Suprapubic skin (tissue), 4 donors: ENCODE results near the gene TCP11. TPM values are rescaled to one million over a fixed set of nuclear protein-coding genes. Genes with fewer than 3 reads are reported as not detected.

Experiments used
- DNase-seq, 2 donors: peaks; one replicate each; pipeline ENCODE4 v3.0.0-alpha.2; 2019; ENCODE audit warnings: low spot score in 2 of 2
- H3K27ac ChIP-seq: fragments of 200-600 bp; sonication (generic); one replicate; pipeline ENCODE4 v1.5.1; 2019
- H3K27me3 ChIP-seq: fragments of 200-600 bp; sonication (generic); one replicate; pipeline ENCODE4 v1.5.1; 2019
- H3K36me3 ChIP-seq: fragments of 200-600 bp; sonication (generic); one replicate; pipeline ENCODE4 v1.5.1; 2019
- H3K4me1 ChIP-seq: fragments of 200-600 bp; sonication (generic); one replicate; pipeline ENCODE4 v1.5.1; 2019
- H3K4me3 ChIP-seq: fragments of 200-600 bp; sonication (generic); one replicate; pipeline ENCODE4 v1.5.1; 2019; ENCODE audit warnings: mild to moderate bottlenecking
- H3K9me3 ChIP-seq: fragments of 200-600 bp; sonication (generic); one replicate; pipeline ENCODE4 v1.5.1; 2019
- EP300 ChIP-seq: sonication (generic); formaldehyde crosslinking; IDR thresholded peaks from one replicate; pipeline ENCODE4 v1.6.1; 2017; ENCODE audit warnings: antibody characterized with exemption
- POLR2A ChIP-seq, 2 donors: fragments of 450-650 bp; IDR thresholded peaks; one replicate each; pipeline ENCODE4 v1.6.1; 2017; ENCODE audit warnings: antibody characterized with exemption in 2 of 2, mild to moderate bottlenecking in 2 of 2, moderate library complexity in 2 of 2
- POLR2AphosphoS5 ChIP-seq, 3 donors: sonication (generic); formaldehyde crosslinking; IDR thresholded peaks; one replicate each; pipeline ENCODE4 v1.6.1; 2017; ENCODE audit warnings: antibody characterized with exemption in 3 of 3
- WGBS: methylation state at CpG from one replicate; pipeline ENCODE4 v1.1.5; 2018; 5-methylcytosine and 5-hydroxymethylcytosine counted together
- total RNA-seq, 4 donors: library from RNA; depleted of rRNA; stranded (reverse); fragments of >200 nt; gene quantifications; one replicate each; pipeline ENCODE4 v1.1.0, GENCODE V29; 2016
- TF ChIP-seq, protein P1 (sequence below), 2 donors: fragments of 200-600 bp in 1 of 2; fragments of 450-650 bp in 1 of 2; sonication (generic) in 1 of 2; IDR thresholded peaks; one replicate each; pipeline ENCODE4 v1.5.1; 2016 to 2019; ENCODE audit warnings: antibody characterized with exemption in 2 of 2, mild to moderate bottlenecking in 1 of 2, moderate library complexity in 1 of 2

TCP11 gene
- total RNA-seq, 4 donors from 2014 or later, result 4.2 TPM; not detected in 3

DNA sequence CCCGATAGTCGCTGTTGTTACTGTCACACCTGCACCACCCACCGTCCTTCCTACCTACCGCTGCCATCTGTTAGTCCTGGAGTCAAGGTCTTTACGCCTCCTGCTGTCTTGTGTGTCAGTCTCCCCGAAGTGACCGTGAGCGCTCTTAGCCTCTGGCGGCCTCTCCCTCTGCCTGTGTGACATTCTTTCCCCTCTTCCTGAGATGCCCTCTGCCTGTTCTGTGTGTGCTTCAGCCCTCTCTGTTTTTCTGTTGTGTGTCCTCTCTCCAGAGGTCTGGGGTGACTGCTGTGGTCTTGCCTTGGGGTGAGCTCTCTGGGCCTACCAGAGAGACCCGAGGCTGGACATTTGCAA is 54.9 kb downstream of the TCP11 start:
- Histone ChIP-seq H3K4me1 (peaks cover 67% of the 10 kb centered on the region), H3K9me3 (no peaks in the 10 kb centered on the region), H3K27ac (no peak overlapping the region), H3K4me3 (no peak overlapping the region), H3K36me3 (peaks cover 88% of the 10 kb centered on the region), H3K27me3 (no peaks in the 10 kb centered on the region)
- no peak for DNase-seq
- 89% methylated on average over 10 of the region's 10 CpGs for WGBS
- TF ChIP-seq, protein P1, sequence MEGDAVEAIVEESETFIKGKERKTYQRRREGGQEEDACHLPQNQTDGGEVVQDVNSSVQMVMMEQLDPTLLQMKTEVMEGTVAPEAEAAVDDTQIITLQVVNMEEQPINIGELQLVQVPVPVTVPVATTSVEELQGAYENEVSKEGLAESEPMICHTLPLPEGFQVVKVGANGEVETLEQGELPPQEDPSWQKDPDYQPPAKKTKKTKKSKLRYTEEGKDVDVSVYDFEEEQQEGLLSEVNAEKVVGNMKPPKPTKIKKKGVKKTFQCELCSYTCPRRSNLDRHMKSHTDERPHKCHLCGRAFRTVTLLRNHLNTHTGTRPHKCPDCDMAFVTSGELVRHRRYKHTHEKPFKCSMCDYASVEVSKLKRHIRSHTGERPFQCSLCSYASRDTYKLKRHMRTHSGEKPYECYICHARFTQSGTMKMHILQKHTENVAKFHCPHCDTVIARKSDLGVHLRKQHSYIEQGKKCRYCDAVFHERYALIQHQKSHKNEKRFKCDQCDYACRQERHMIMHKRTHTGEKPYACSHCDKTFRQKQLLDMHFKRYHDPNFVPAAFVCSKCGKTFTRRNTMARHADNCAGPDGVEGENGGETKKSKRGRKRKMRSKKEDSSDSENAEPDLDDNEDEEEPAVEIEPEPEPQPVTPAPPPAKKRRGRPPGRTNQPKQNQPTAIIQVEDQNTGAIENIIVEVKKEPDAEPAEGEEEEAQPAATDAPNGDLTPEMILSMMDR (IDR thresholded peaks at IDR 0.05), result no peak
- TF ChIP-seq POLR2A (IDR thresholded peaks at IDR 0.05) (no peak), POLR2AphosphoS5 (IDR thresholded peaks at IDR 0.05) (no peak), EP300 (no peak)

DNA sequence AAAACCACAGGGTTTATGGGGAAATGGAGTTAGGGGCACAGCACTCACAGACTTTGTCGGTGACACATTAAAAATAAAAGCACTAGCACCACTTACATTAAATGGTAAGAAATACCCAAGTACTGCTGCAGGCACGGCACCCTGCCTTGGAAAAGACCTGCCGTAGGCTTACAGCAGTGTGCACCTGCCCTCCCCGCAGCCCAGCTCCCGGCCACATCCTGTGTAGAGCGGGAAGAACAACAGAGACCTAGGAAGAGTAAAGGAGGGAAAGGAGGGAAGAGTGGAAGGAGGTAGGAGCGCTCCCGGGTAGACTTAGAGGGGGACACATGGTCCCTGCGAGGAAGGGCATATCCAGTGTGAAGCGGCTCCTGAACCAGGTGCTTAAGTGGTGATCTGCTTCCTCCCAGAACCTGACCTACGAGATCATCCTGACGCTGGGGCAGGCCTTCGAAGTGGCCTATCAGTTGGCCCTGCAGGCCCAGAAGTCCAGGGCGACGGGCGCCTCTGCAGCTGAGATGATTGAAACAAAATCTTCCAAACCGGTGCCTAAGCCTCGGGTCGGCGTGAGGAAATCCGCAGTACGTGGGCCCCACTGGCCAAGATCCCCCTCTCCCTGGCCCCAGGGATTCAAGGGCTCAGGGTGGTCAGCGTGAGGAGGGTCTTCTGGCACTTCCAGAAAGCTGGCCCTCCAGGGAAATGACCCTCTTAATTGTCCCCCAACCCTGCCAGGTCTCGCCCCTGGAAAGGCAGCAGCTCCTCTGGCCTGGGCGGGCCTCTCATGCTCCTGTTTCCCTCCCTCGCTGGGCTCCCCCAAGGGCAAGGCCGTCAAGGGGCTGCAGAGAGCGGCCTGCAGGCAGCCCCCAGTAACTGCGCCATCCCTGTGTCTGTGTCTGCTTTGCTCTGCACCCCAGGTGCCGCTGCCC is 55.5 kb downstream of the TCP11 start:
- no peaks in the 10 kb centered on the region for H3K9me3 ChIP-seq
- peak in 1 of 2 donors; percentile 44 for DNase-seq
- H3K27ac ChIP-seq, result no peak overlapping the region
- no peak for TF ChIP-seq POLR2A (IDR thresholded peaks at IDR 0.05)
- TF ChIP-seq EP300, result no peak
- TF ChIP-seq POLR2AphosphoS5 (IDR thresholded peaks at IDR 0.05), result no peak
- TF ChIP-seq, protein P1 (IDR thresholded peaks at IDR 0.05), result no peak
- peaks cover 91% of the 10 kb centered on the region for H3K36me3 ChIP-seq
- no peak overlapping the region for H3K4me3 ChIP-seq
- peaks cover 69% of the 10 kb centered on the region for H3K4me1 ChIP-seq
- no peaks in the 10 kb centered on the region for H3K27me3 ChIP-seq
- WGBS, result 92% methylated on average over 28 of the region's 30 CpGs

- peak; percentile 49 to 58 for DNase-seq
- Histone ChIP-seq H3K4me3 (no peak overlapping the region), H3K27me3 (no peaks in the 10 kb centered on the region), H3K4me1 (peaks cover 69% of the 10 kb centered on the region), H3K36me3 (peaks cover 92% of the 10 kb centered on the region), H3K9me3 (no peaks in the 10 kb centered on the region), H3K27ac (peak overlapping the region; percentile 28)
- WGBS, result 54% methylated on average over 12 of the region's 12 CpGs
- TF ChIP-seq POLR2A (IDR thresholded peaks at IDR 0.05) (no peak), EP300 (no peak)
- TF ChIP-seq, protein P1 (IDR thresholded peaks at IDR 0.05), result no peak
Measured at GRCh38 chr6:35084511-35085203, 56.5 kb downstream of the TCP11 start.

DNA sequence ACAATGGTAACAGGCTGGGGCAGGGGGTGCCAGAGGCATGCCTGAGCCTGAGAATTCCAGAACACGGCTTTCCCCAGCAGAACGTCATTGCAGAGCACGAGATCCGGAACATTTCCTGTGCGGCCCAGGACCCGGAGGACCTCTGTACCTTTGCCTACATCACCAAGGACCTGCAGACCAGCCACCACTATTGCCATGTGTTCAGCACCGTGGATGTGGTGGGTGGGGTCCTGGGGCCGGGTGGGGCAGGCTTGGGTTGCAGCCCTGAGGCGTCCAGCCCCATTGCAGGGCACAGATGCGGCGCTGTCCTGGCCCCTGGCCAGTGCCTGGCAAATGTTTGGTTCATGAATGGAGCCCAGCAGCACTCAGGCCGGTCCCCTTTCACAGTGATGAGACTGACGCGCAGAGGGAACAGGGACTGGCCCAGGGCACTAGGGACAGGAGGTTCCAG is 57.1 kb downstream of the TCP11 start:
- 28% methylated on average over 11 of the region's 14 CpGs for WGBS
- Histone ChIP-seq H3K4me1 (peaks cover 69% of the 10 kb centered on the region), H3K27ac (peak overlapping the region; percentile 43), H3K36me3 (peaks cover 92% of the 10 kb centered on the region), H3K27me3 (no peaks in the 10 kb centered on the region), H3K4me3 (no peak overlapping the region), H3K9me3 (no peaks in the 10 kb centered on the region)
- peak; percentile 75 to 76 for DNase-seq
- no peak for TF ChIP-seq POLR2AphosphoS5 (IDR thresholded peaks at IDR 0.05)
- TF ChIP-seq EP300, result no peak
- TF ChIP-seq, protein P1 (IDR thresholded peaks at IDR 0.05), result no peak
- TF ChIP-seq POLR2A (IDR thresholded peaks at IDR 0.05), result no peak

DNA sequence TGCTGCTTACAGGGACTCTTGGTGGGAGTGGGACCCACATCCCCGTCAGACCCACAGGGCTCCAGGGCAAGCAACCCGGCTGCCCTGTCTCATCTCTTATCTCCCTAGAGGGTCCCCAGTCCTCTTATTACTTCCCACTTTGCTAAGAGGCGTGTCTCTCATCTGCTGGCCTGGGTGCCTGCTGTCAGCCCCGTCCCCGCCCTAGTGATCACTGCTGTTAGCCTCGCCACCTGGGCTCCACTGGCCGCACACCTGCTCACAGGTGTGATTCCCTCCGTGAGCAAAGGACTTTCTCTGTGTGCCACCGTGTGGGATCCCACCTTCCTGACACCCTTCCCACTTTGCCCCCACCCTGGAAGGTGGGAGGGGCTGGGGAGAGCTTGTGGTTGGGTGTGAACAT is 57.6 kb downstream of the TCP11 start:
- TF ChIP-seq, protein P1 (IDR thresholded peaks at IDR 0.05), result no peak
- no peak for TF ChIP-seq EP300
- no peak for TF ChIP-seq POLR2A (IDR thresholded peaks at IDR 0.05)
- TF ChIP-seq POLR2AphosphoS5 (IDR thresholded peaks at IDR 0.05), result no peak
- peak overlapping the region; percentile 43 for H3K27ac ChIP-seq
- H3K36me3 ChIP-seq, result peaks cover 92% of the 10 kb centered on the region

More for the DNA sequence above, 57.6 kb downstream of the TCP11 start:
- 80% methylated on average over 9 of the region's 9 CpGs for WGBS
- H3K9me3 ChIP-seq, result no peaks in the 10 kb centered on the region
- H3K27me3 ChIP-seq, result no peaks in the 10 kb centered on the region
- H3K4me1 ChIP-seq, result peaks cover 68% of the 10 kb centered on the region
- no peak overlapping the region for H3K4me3 ChIP-seq
- peak in 1 of 2 donors; percentile 45 for DNase-seq
